OCI-LY7 (cell line): ENCODE data around the gene DEAF1. TPM values are rescaled to one million over a fixed set of nuclear protein-coding genes. Genes with fewer than 3 reads are reported as not detected.

ENCODE experiments used
- BruUV-seq: library from RNA; stranded (reverse); fragments of 400-500 nt; replicated peaks from 2 replicates; lab custom pipeline; 2021; lab: Mats Ljungman, UMichigan
- CTCF ChIA-PET: fragments of 300-600 bp; sonication (Branson Sonifier 250); formaldehyde crosslinking; loops from one replicate; lab custom pipeline; 2022; ENCODE audit warnings: antibody characterized with exemption; ENCODE audit not compliant: unreplicated experiment; lab: Charles Lee
- POLR2A ChIA-PET: fragments of 300-600 bp; sonication (Branson Sonifier 250); formaldehyde crosslinking; loops from one replicate; lab custom pipeline; 2022; ENCODE audit warnings: antibody characterized with exemption; lab: Charles Lee
- DNase-seq: peaks from one replicate; pipeline ENCODE4 v3.0.0-alpha.2; 2015; ENCODE audit warnings: low spot score
- H2AFZ ChIP-seq: fragments of 200-600 bp; sonication (generic), shearing (Covaris generic); 2 replicates; pipeline ENCODE4 v1.6.1; 2014; ENCODE audit warnings: mild to moderate bottlenecking, antibody characterized with exemption, low read length, moderate library complexity
- H3K27ac ChIP-seq: fragments of 200-600 bp; sonication (generic); 2 replicates; pipeline ENCODE4 v1.5.1; 2014; ENCODE audit warnings: mixed run types, low read depth, mild to moderate bottlenecking, moderate library complexity, low read length, inconsistent platforms; ENCODE audit not compliant: poor library complexity, severe bottlenecking
- H3K36me3 ChIP-seq: fragments of 200-600 bp; sonication (generic); 2 replicates; pipeline ENCODE4 v1.6.1; 2014; ENCODE audit warnings: mild to moderate bottlenecking, antibody characterized with exemption, low read length, moderate library complexity, mixed read lengths; ENCODE audit not compliant: insufficient read depth
- H3K4me1 ChIP-seq: fragments of 200-600 bp; sonication (generic); 2 replicates; pipeline ENCODE4 v1.5.1; 2014; ENCODE audit warnings: mild to moderate bottlenecking, low read length; ENCODE audit not compliant: insufficient read depth, poor library complexity, severe bottlenecking
- H3K4me2 ChIP-seq: fragments of 200-600 bp; sonication (generic); 2 replicates; pipeline ENCODE4 v1.6.1; 2014; ENCODE audit warnings: mild to moderate bottlenecking, low read length
- H3K4me3 ChIP-seq: fragments of 200-600 bp; sonication (generic); 2 replicates; pipeline ENCODE4 v1.5.1; 2014; ENCODE audit warnings: mild to moderate bottlenecking, low read depth, low read length; ENCODE audit not compliant: poor library complexity, severe bottlenecking
- H3K79me2 ChIP-seq: fragments of 200-600 bp; sonication (generic); 2 replicates; pipeline ENCODE4 v1.6.1; 2016; ENCODE audit warnings: low read depth, mild to moderate bottlenecking, low read length, moderate library complexity, mixed read lengths; ENCODE audit not compliant: insufficient read depth
- H3K9me2 ChIP-seq: fragments of 200-600 bp; sonication (generic); 2 replicates; pipeline ENCODE4 v1.6.1; 2016; ENCODE audit warnings: mild to moderate bottlenecking, low read length, mixed read lengths; ENCODE audit not compliant: insufficient read depth
- H3K9me3 ChIP-seq: fragments of 200-600 bp; sonication (generic); 2 replicates; pipeline ENCODE4 v1.6.1; 2014; ENCODE audit warnings: mild to moderate bottlenecking, mixed run types, low read length, mixed read lengths
- H4K20me1 ChIP-seq: fragments of 200-600 bp; sonication (generic); 2 replicates; pipeline ENCODE4 v1.6.1; 2014; ENCODE audit warnings: mild to moderate bottlenecking, antibody characterized with exemption, low read length, moderate library complexity, mixed read lengths; ENCODE audit not compliant: insufficient read depth
- CTCF ChIP-seq: fragments of 200-600 bp; sonication (generic); conservative IDR thresholded peaks from 2 replicates; pipeline ENCODE4 v1.5.1; 2014; ENCODE audit warnings: mild to moderate bottlenecking, antibody characterized with exemption, low read length, moderate library complexity, mixed read lengths
- EZH2phosphoT487 ChIP-seq: fragments of 200-600 bp; sonication (generic); IDR thresholded peaks from 2 replicates; pipeline ENCODE4 v1.6.1; 2018; ENCODE audit warnings: low read depth, borderline replicate concordance, mild to moderate bottlenecking, mixed run types, antibody characterized with exemption, low read length, moderate library complexity, mixed read lengths
- intact Hi-C: fragments of 100-400 bp; cut with micrococcal nuclease; formaldehyde crosslinking; loops from one replicate; pipeline ENCODE4 v1.10.0; 2022; ENCODE audit not compliant: unreplicated experiment
- total RNA-seq, 2 experiments: library from RNA; depleted of rRNA in 1 of 2; stranded (reverse); fragments of >200 nt in 1 of 2; shearing (Covaris generic) in 1 of 2; gene quantifications; 2 replicates each; pipeline ENCODE4 v1.2.3, GENCODE V29; 2014 to 2022

DEAF1 gene
- total RNA-seq, 2 experiments from 2014 or later: 42.7 to 66.2 TPM

GRCh38 chr11:723120-723883 is 28.3 kb upstream of the DEAF1 start:
- peaks cover 49% of the 10 kb centered on the region for H3K4me1 ChIP-seq
- peak; percentile 95 for TF ChIP-seq CTCF
- no peak for TF ChIP-seq EZH2phosphoT487
- no peaks in the 10 kb centered on the region for H3K79me2 ChIP-seq
- no peak overlapping the region for H2AFZ ChIP-seq
- no peak overlapping the region for H3K27ac ChIP-seq
- H3K4me2 ChIP-seq: peak overlapping the region; percentile 77
- H3K9me2 ChIP-seq: no peaks in the 10 kb centered on the region
- peak; percentile 76 for DNase-seq
- BruUV-seq: no TSS peak
- no peaks in the 10 kb centered on the region for H3K36me3 ChIP-seq
- intact Hi-C loops: loop anchor here (1.0 to 5.0 kb wide), 4 partner anchors 27 to 275 kb away; no protein-coding TSS in a partner anchor
- ChIA-PET CTCF (interaction anchor here (0.5 to 1.7 kb wide), 4 partner anchors 21 to 96 kb away, joined by 3 to 26 read pairs (median 4); partner anchors contain the start of genes DEAF1 and TMEM80), POLR2A (interaction anchor here (1.2 to 1.5 kb wide), 2 partner anchors 26 to 66 kb away, joined by 3 read pairs; no protein-coding TSS in a partner anchor)
- no peaks in the 10 kb centered on the region for H4K20me1 ChIP-seq
- peak overlapping the region; percentile 48 for H3K4me3 ChIP-seq
- H3K9me3 ChIP-seq: no peaks in the 10 kb centered on the region

DNA sequence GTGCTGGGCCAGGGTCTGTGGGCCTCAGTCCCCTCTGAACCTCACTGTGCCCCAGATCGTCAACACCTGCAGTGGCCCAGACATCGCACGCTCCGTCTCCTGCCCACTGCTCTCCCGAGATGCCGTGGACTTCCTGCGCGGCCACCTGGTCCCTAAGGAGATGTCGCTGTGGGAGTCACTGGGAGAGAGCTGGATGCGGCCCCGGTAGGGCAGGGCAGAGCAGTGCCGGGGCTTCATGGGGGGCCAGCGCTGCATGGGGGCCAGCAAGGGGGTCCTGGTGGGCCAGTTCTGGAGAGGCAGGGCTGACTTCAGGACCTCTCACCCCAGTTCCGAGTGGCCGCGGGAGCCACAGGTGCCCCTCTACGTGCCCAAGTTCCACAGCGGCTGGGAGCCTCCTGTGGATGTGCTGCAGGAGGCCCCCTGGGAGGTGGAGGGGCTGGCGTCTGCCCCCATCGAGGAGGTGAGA is 27.4 kb upstream of the DEAF1 start:
- BruUV-seq: no TSS peak
- Histone ChIP-seq H2AFZ (no peak overlapping the region; the same call in 1 of the 2 replicates), H3K9me3 (no peaks in the 10 kb centered on the region), H4K20me1 (no peaks in the 10 kb centered on the region), H3K36me3 (no peaks in the 10 kb centered on the region), H3K4me1 (peaks cover 49% of the 10 kb centered on the region), H3K4me3 (peak overlapping the region; percentile 12), H3K27ac (no peak overlapping the region), H3K79me2 (no peaks in the 10 kb centered on the region), H3K4me2 (peak overlapping the region; percentile 59), H3K9me2 (no peaks in the 10 kb centered on the region)
- intact Hi-C loops: loop anchor here (5.0 kb wide), 1 partner anchor 165 kb away; no protein-coding TSS in a partner anchor
- no peak for DNase-seq
- POLR2A ChIA-PET: interaction anchor here (0.6 to 1.5 kb wide), 3 partner anchors 26 to 87 kb away, joined by 3 to 5 read pairs (median 3); partner anchors contain the start of gene RPLP2
- TF ChIP-seq EZH2phosphoT487 (no peak), CTCF (no peak)
- CTCF ChIA-PET: interaction anchor here (0.6 to 1.7 kb wide), 6 partner anchors 22 to 1014 kb away, joined by 3 to 26 read pairs (median 4); partner anchors contain the start of genes DEAF1 and TMEM80
